Keratinocyte (primary cell): ENCODE data around the gene PDCD6IP. TPM values are rescaled to one million over a fixed set of nuclear protein-coding genes. Genes with fewer than 3 reads are reported as not detected.

ENCODE experiments used
- DNase-seq: peaks from one replicate; pipeline ENCODE4 v3.0.0-alpha.2; 2011; ENCODE audit warnings: low read depth, missing footprints, low spot score
- FAIRE-seq: peaks from 2 replicates; lab custom pipeline; 2011; peaks lifted over from hg19 to GRCh38; lab: Jason Lieb, UNC
- H2AFZ ChIP-seq: 2 replicates; pipeline ENCODE4 v1.6.0; 2012; ENCODE audit warnings: low read length, control low read depth, inconsistent platforms; ENCODE audit not compliant: control insufficient read depth
- H3K27ac ChIP-seq: 2 replicates; pipeline ENCODE4 v1.5.1; 2011; ENCODE audit warnings: low read length; ENCODE audit not compliant: control insufficient read depth, insufficient read depth
- H3K27me3 ChIP-seq: 3 replicates; pipeline ENCODE4 v1.6.0; 2011; ENCODE audit warnings: low read length; ENCODE audit not compliant: control insufficient read depth, insufficient read depth; ENCODE audit errors: extremely low read depth
- H3K36me3 ChIP-seq, 2 experiments: 2 replicates in 1 of 2; 3 replicates in 1 of 2; pipeline ENCODE4 v1.5.1; 2011; ENCODE audit warnings: low read length in 2 of 2, mild to moderate bottlenecking in 1 of 2; ENCODE audit not compliant: control insufficient read depth in 2 of 2, insufficient read depth in 2 of 2; ENCODE audit errors: extremely low read depth in 1 of 2
- H3K4me1 ChIP-seq: 3 replicates; pipeline ENCODE4 v1.5.1; 2011; ENCODE audit warnings: low read length; ENCODE audit not compliant: control insufficient read depth, insufficient read depth; ENCODE audit errors: extremely low read depth
- H3K4me2 ChIP-seq: 3 replicates; pipeline ENCODE4 v1.6.0; 2011; ENCODE audit warnings: low read depth, low read length; ENCODE audit not compliant: control insufficient read depth, insufficient read depth; ENCODE audit errors: extremely low read depth
- H3K4me3 ChIP-seq, 3 experiments: fragments of 200-600 bp in 1 of 3; sonication (generic) in 1 of 3; 2 replicates in 2 of 3; 3 replicates in 1 of 3; pipeline ENCODE4 v1.5.1; 2011 to 2016; ENCODE audit warnings: low read length in 3 of 3, mild to moderate bottlenecking in 3 of 3, control low read depth in 2 of 3, inconsistent platforms in 1 of 3, low read depth in 1 of 3, mixed read lengths in 1 of 3, mixed run types in 1 of 3, moderate library complexity in 1 of 3; ENCODE audit not compliant: control insufficient read depth in 2 of 3, insufficient read depth in 2 of 3; ENCODE audit errors: extremely low read depth in 1 of 3
- H3K79me2 ChIP-seq: 2 replicates; pipeline ENCODE4 v1.6.0; 2012; ENCODE audit warnings: low read length; ENCODE audit not compliant: control insufficient read depth, insufficient read depth
- H3K9ac ChIP-seq: 3 replicates; pipeline ENCODE4 v1.6.0; 2011; ENCODE audit warnings: low read length; ENCODE audit not compliant: control insufficient read depth, insufficient read depth; ENCODE audit errors: extremely low read depth
- H3K9me1 ChIP-seq: 3 replicates; pipeline ENCODE4 v1.6.0; 2011; ENCODE audit warnings: low read length; ENCODE audit not compliant: control insufficient read depth, insufficient read depth; ENCODE audit errors: extremely low read depth
- H3K9me3 ChIP-seq: 2 replicates; pipeline ENCODE4 v1.5.1; 2012; ENCODE audit warnings: low read depth, low read length; ENCODE audit not compliant: control insufficient read depth
- H4K20me1 ChIP-seq: 3 replicates; pipeline ENCODE4 v1.6.0; 2011; ENCODE audit warnings: low read length; ENCODE audit not compliant: control insufficient read depth, insufficient read depth; ENCODE audit errors: extremely low read depth
- CTCF ChIP-seq, 3 experiments: IDR thresholded peaks in 1 of 3; conservative IDR thresholded peaks in 1 of 3; optimal IDR thresholded peaks in 1 of 3; 2 replicates in 2 of 3; 3 replicates in 1 of 3; pipeline versions ENCODE3 to v1.5.1; 2011; ENCODE audit warnings: low read length in 3 of 3, mild to moderate bottlenecking in 3 of 3, moderate library complexity in 2 of 3, control low read depth in 1 of 3, inconsistent platforms in 1 of 3; ENCODE audit not compliant: insufficient read depth in 2 of 3; ENCODE audit errors: extremely low read depth in 1 of 3
- EZH2 ChIP-seq: IDR thresholded peaks from one replicate; pipeline ENCODE4 v1.6.1; 2012; ENCODE audit warnings: inconsistent platforms, mild to moderate bottlenecking, low read length, moderate library complexity
- dilution Hi-C: fragments of 300-500 bp; cut with MboI; formaldehyde crosslinking; loops from one replicate; pipeline ENCODE4 v1.7.0; 2020; ENCODE audit warnings: low sequenced_read_pairs; ENCODE audit not compliant: extremely low pct_ligation_motif_present
- polyA plus RNA-seq, 5 experiments: library from polyadenylated mRNA; depleted of rRNA in 3 of 5; stranded (reverse) in 3 of 5; stranded (forward) in 1 of 5; unstranded in 1 of 5; fragments of >200 nt; gene quantifications; 1 replicate in 1 of 5; 2 replicates in 3 of 5; 3 replicates in 1 of 5; pipeline versions ENCODE4 v1.2.1 to v1.2.3, GENCODE V29; 2011 to 2012; ENCODE audit warnings: missing spikeins in 2 of 5, low read depth in 1 of 5, low replicate concordance in 1 of 5

The PDCD6IP gene
- polyA plus RNA-seq, 1 donor (not counting 4 experiments of a cell fraction or from before 2014, with no cell fraction given), result 183 TPM

- Histone ChIP-seq H3K4me2 (no peak overlapping the region), H3K27ac (no peak overlapping the region), H3K4me3 (no peak overlapping the region), H3K27me3 (no peaks in the 10 kb centered on the region), H3K9me3 (no peaks in the 10 kb centered on the region), H3K79me2 (peaks cover under 1% of the 10 kb centered on the region), H3K36me3 (no peaks in the 10 kb centered on the region), H3K9ac (no peak overlapping the region), H3K9me1 (no peaks in the 10 kb centered on the region), H2AFZ (no peak overlapping the region), H3K4me1 (peaks cover 29% of the 10 kb centered on the region), H4K20me1 (no peaks in the 10 kb centered on the region)
- dilution Hi-C loops, result loop anchor here (25.0 kb wide), 1 partner anchor 152 kb away; no protein-coding TSS in a partner anchor
- no peak for DNase-seq
- FAIRE-seq, result peak; percentile 60
- TF ChIP-seq CTCF (optimal IDR thresholded peaks at IDR 0.05 in 1 of 3, IDR thresholded peaks at IDR 0.05 in 1 of 3, conservative IDR thresholded peaks at IDR 0.05 in 1 of 3; ENCODE audit: extremely low read depth in 1 of 3, insufficient read depth in 2 of 3, low read length in 3 of 3), result no peak
- no peak for TF ChIP-seq EZH2
These were observed 9.1 kb upstream of the PDCD6IP start for GRCh38 chr3:33789183-33789954.

DNA sequence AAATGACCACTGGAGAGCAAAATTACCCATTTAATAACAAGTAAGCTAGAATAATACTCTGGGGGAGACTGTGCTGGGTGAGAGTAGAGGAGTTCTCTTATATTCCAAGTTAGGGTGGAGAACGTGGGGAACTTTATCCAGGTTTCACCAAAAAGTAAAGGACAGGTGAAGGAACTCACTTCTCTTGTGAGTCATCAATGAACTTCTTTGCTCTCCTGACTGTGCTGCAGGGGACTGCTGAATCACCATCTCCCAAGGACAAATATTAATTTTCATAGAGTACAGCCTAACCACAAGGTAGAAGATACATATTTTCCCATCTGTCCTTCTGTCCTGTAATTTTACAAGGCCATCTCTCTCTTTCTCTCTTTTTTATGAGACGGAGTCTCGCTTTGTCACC, 8.3 kb upstream of the PDCD6IP start:
- Histone ChIP-seq H3K9ac (no peak overlapping the region), H3K4me2 (no peak overlapping the region), H3K27me3 (no peaks in the 10 kb centered on the region), H3K9me3 (no peaks in the 10 kb centered on the region), H3K79me2 (peaks cover 2% of the 10 kb centered on the region), H3K27ac (peak overlapping the region; percentile 40), H2AFZ (no peak overlapping the region), H3K4me1 (peaks cover 29% of the 10 kb centered on the region), H3K4me3 (no peak overlapping the region), H3K36me3 (no peaks in the 10 kb centered on the region), H3K9me1 (no peaks in the 10 kb centered on the region), H4K20me1 (no peaks in the 10 kb centered on the region)
- FAIRE-seq, result peak; percentile 88
- no peak for TF ChIP-seq CTCF (optimal IDR thresholded peaks at IDR 0.05 in 1 of 3, IDR thresholded peaks at IDR 0.05 in 1 of 3, conservative IDR thresholded peaks at IDR 0.05 in 1 of 3; ENCODE audit: extremely low read depth in 1 of 3, insufficient read depth in 2 of 3, low read length in 3 of 3)
- TF ChIP-seq EZH2, result no peak
- dilution Hi-C loops, result loop anchor here (25.0 kb wide), 1 partner anchor 153 kb away; no protein-coding TSS in a partner anchor
- no peak for DNase-seq
